ENCODE data around the gene ZC3H14. TPM values are rescaled to one million over a fixed set of nuclear protein-coding genes. Genes with fewer than 3 reads are reported as not detected.

The ZC3H14 gene
- total RNA-seq, 1 donor from 2014 or later: 92.7 TPM

GRCh38 chr14:88563845-88564244 is 1.0 kb downstream of the ZC3H14 start:
- TF ChIP-seq CTCF (conservative IDR thresholded peaks at IDR 0.05): no peak
- Mint-ChIP-seq H3K4me3 (peak overlapping the region; percentile 91), H3K36me3 (ENCODE audit: low read depth) (peaks cover 6% of the 10 kb centered on the region), H3K27ac (ENCODE audit: unreplicated experiment) (peak overlapping the region; percentile 92), H3K4me1 (peaks cover 27% of the 10 kb centered on the region), H3K9me3 (no peaks in the 10 kb centered on the region), H3K27me3 (ENCODE audit: low read depth) (no peaks in the 10 kb centered on the region)
- no peak for DNase-seq (ENCODE audit: low read depth, low spot score)

- no peaks in the 10 kb centered on the region for H3K9me3 Mint-ChIP-seq
Observed at GRCh38 chr14:88565427-88565826, 2.6 kb downstream of the ZC3H14 start.

GRCh38 chr14:88568196-88568595 is 5.4 kb downstream of the ZC3H14 start:
- peaks cover 14% of the 10 kb centered on the region for H3K36me3 Mint-ChIP-seq (ENCODE audit: low read depth)
- TF ChIP-seq CTCF (conservative IDR thresholded peaks at IDR 0.05): no peak
- H3K9me3 Mint-ChIP-seq: no peaks in the 10 kb centered on the region
- peaks cover 17% of the 10 kb centered on the region for H3K4me1 Mint-ChIP-seq
- no peak for DNase-seq (ENCODE audit: low read depth, low spot score)
- no peak overlapping the region for H3K27ac Mint-ChIP-seq (ENCODE audit: unreplicated experiment)
- no peak overlapping the region for H3K4me3 Mint-ChIP-seq
- no peaks in the 10 kb centered on the region for H3K27me3 Mint-ChIP-seq (ENCODE audit: low read depth)

More at GRCh38 chr14:88565427-88565826, 2.6 kb downstream of the ZC3H14 start:
- H3K27me3 Mint-ChIP-seq (ENCODE audit: low read depth): no peaks in the 10 kb centered on the region
- no peak for TF ChIP-seq CTCF (conservative IDR thresholded peaks at IDR 0.05)
- peak overlapping the region; percentile 54 for H3K4me3 Mint-ChIP-seq
- peaks cover 27% of the 10 kb centered on the region for H3K4me1 Mint-ChIP-seq
- DNase-seq (ENCODE audit: low read depth, low spot score): no peak
- H3K36me3 Mint-ChIP-seq (ENCODE audit: low read depth): peaks cover 8% of the 10 kb centered on the region
- no peak overlapping the region for H3K27ac Mint-ChIP-seq (ENCODE audit: unreplicated experiment)

- peaks cover 17% of the 10 kb centered on the region for H3K36me3 Mint-ChIP-seq (ENCODE audit: low read depth)
- no peak overlapping the region for H3K4me3 Mint-ChIP-seq
- H3K27me3 Mint-ChIP-seq (ENCODE audit: low read depth): no peaks in the 10 kb centered on the region
- no peak overlapping the region for H3K27ac Mint-ChIP-seq (ENCODE audit: unreplicated experiment)
- TF ChIP-seq CTCF (conservative IDR thresholded peaks at IDR 0.05): no peak
- no peak for DNase-seq (ENCODE audit: low read depth, low spot score)
- no peaks in the 10 kb centered on the region for H3K9me3 Mint-ChIP-seq
- H3K4me1 Mint-ChIP-seq: no peaks in the 10 kb centered on the region
Observed at GRCh38 chr14:88572117-88572516, 9.3 kb downstream of the ZC3H14 start.

- Mint-ChIP-seq H3K27ac (ENCODE audit: unreplicated experiment) (no peak overlapping the region), H3K9me3 (no peaks in the 10 kb centered on the region), H3K4me3 (no peak overlapping the region), H3K36me3 (ENCODE audit: low read depth) (peaks cover 26% of the 10 kb centered on the region), H3K27me3 (ENCODE audit: low read depth) (no peaks in the 10 kb centered on the region), H3K4me1 (no peaks in the 10 kb centered on the region)
- DNase-seq (ENCODE audit: low read depth, low spot score): no peak
- no peak for TF ChIP-seq CTCF (conservative IDR thresholded peaks at IDR 0.05)
Observed at GRCh38 chr14:88576222-88576621, 13.4 kb downstream of the ZC3H14 start.

GRCh38 chr14:88584451-88584850 is 21.6 kb downstream of the ZC3H14 start:
- H3K27ac Mint-ChIP-seq (ENCODE audit: unreplicated experiment): no peak overlapping the region
- H3K4me3 Mint-ChIP-seq: no peak overlapping the region
- H3K27me3 Mint-ChIP-seq (ENCODE audit: low read depth): no peaks in the 10 kb centered on the region
- H3K9me3 Mint-ChIP-seq: no peaks in the 10 kb centered on the region
- no peaks in the 10 kb centered on the region for H3K4me1 Mint-ChIP-seq
- peaks cover 15% of the 10 kb centered on the region for H3K36me3 Mint-ChIP-seq (ENCODE audit: low read depth)
- no peak for DNase-seq (ENCODE audit: low read depth, low spot score)
- no peak for TF ChIP-seq CTCF (conservative IDR thresholded peaks at IDR 0.05)
